ENCODE results near the gene TTI1. TPM values are rescaled to one million over a fixed set of nuclear protein-coding genes. Genes with fewer than 3 reads are reported as not detected.

TTI1 gene
- total and polyA plus RNA-seq, 2 of the 13 experiments (the other 11 are each of a cell fraction or from before 2014, with no cell fraction given): 22.9 to 39.8 TPM

DNA sequence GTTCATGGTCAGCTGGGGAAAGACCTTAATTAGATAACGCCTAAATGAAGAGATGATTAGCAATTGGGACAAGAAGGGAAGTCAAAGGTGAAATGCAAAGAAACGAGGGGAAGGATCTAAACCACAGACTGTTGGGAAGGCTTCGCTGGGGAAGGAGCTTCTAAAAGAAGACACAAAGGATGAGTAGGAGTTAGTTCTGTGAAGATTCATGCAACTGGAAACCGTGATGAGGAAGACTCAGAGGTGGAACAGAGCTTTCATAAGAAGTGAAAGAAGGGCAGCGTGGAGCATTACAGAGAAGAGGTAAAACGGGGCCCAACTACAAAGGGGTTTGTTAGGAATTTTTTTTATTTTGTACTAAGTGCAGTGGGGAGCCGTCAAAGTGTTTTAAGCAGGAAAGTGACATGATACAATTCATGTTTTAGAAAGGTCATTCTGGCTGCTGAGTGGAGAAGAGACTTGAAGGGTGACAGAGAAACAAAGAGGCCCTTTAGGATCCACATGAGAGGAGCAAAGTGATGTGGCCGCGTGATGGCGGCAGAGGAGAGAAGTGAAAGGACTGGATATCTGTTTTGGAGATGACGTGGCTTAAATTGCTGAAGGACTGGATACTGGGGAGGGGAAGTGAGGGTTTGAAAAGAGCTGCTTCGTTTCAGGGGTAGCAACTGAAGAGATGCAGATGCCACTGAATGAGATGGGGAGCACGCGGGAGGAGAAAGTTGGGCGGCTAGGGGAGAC lies 33.6 kb downstream of the TTI1 start:
- no peak overlapping the region for H2AFZ ChIP-seq (ENCODE audit: low read length)
- intact Hi-C loops (cut with micrococcal nuclease; ENCODE audit: unreplicated experiment) (no loop called here), in situ Hi-C loops (cut with HindIII; ENCODE audit: extremely low pct_ligation_motif_present, low pct_unique_long_range_greater_than_20kb) (no loop called here)
- no peaks in the 10 kb centered on the region for H3K79me2 ChIP-seq (ENCODE audit: insufficient read depth, low read length)
- 96% methylated on average over 15 of the region's 15 CpGs for WGBS (ENCODE audit: low lambda C conversion rate)
- ChIA-PET POLR2A (no interaction called here), CTCF (ENCODE audit: low intra/inter-chr PET ratio, low total read pairs) (no interaction called here)
- no peaks in the 10 kb centered on the region for H3K27me3 ChIP-seq (ENCODE audit: control insufficient read depth in 1 of 2, insufficient read depth in 2 of 2, low read length in 2 of 2)
- peak; percentile 39 for FAIRE-seq
- no peak for DNase-seq (ENCODE audit: low spot score)
- no peak overlapping the region for H3K4me3 ChIP-seq (replicated peaks in 1 of 3; ENCODE audit: insufficient read depth in 1 of 3, low read depth in 2 of 3, low read length in 3 of 3)
- H3K27ac ChIP-seq (ENCODE audit: extremely low read length, insufficient read depth, low read length): no peak overlapping the region
- ATAC-seq: no peak
- no peak overlapping the region for H3K9ac ChIP-seq (ENCODE audit: insufficient read depth, low read depth, low read length)
- H3K36me3 ChIP-seq (replicated peaks in 1 of 2; ENCODE audit: control insufficient read depth in 1 of 2, insufficient read depth in 2 of 2, low read length in 2 of 2): peaks cover 58 to 96% of the 10 kb centered on the region in 2 experiments
- H3K4me2 ChIP-seq (ENCODE audit: low read depth, low read length): no peak overlapping the region
- no TSS peak for BruUV-seq (replicated peaks)
- no peaks in the 10 kb centered on the region for H3K9me3 ChIP-seq (ENCODE audit: low read length)
- TF ChIP-seq ZKSCAN8 (CRISPR knock-in tag; IDR thresholded peaks at IDR 0.05; ENCODE audit: borderline replicate concordance) (no peak), GABPA (IDR thresholded peaks at IDR 0.05; ENCODE audit: low read depth, low read length) (no peak), GABPA (CRISPR knock-in tag; IDR thresholded peaks at IDR 0.05; ENCODE audit: low read depth) (no peak), ISX (CRISPR knock-in tag; conservative IDR thresholded peaks at IDR 0.05) (no peak), NKX3-1 (CRISPR knock-in tag; IDR thresholded peaks at IDR 0.05) (no peak), ZNF354B (CRISPR knock-in tag; IDR thresholded peaks at IDR 0.05) (no peak), NFIB (CRISPR knock-in tag; IDR thresholded peaks at IDR 0.05; ENCODE audit: borderline replicate concordance) (no peak), MTA1 (CRISPR knock-in tag; IDR thresholded peaks at IDR 0.05; ENCODE audit: borderline replicate concordance) (no peak), MIER2 (CRISPR knock-in tag; IDR thresholded peaks at IDR 0.05) (no peak), TBX2 (CRISPR knock-in tag; IDR thresholded peaks at IDR 0.05; ENCODE audit: borderline replicate concordance) (no peak), BRCA1 (CRISPR knock-in tag; IDR thresholded peaks at IDR 0.05) (no peak)
- TF ChIP-seq, protein P1, sequence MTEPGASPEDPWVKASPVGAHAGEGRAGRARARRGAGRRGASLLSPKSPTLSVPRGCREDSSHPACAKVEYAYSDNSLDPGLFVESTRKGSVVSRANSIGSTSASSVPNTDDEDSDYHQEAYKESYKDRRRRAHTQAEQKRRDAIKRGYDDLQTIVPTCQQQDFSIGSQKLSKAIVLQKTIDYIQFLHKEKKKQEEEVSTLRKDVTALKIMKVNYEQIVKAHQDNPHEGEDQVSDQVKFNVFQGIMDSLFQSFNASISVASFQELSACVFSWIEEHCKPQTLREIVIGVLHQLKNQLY (CRISPR knock-in tag; IDR thresholded peaks at IDR 0.05): no peak
- TF ChIP-seq, protein P2, sequence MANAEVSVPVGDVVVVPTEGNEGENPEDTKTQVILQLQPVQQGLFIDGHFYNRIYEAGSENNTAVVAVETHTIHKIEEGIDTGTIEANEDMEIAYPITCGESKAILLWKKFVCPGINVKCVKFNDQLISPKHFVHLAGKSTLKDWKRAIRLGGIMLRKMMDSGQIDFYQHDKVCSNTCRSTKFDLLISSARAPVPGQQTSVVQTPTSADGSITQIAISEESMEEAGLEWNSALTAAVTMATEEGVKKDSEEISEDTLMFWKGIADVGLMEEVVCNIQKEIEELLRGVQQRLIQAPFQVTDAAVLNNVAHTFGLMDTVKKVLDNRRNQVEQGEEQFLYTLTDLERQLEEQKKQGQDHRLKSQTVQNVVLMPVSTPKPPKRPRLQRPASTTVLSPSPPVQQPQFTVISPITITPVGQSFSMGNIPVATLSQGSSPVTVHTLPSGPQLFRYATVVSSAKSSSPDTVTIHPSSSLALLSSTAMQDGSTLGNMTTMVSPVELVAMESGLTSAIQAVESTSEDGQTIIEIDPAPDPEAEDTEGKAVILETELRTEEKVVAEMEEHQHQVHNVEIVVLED (CRISPR knock-in tag; IDR thresholded peaks at IDR 0.05; ENCODE audit: borderline replicate concordance): no peak
- TF ChIP-seq, protein P3, sequence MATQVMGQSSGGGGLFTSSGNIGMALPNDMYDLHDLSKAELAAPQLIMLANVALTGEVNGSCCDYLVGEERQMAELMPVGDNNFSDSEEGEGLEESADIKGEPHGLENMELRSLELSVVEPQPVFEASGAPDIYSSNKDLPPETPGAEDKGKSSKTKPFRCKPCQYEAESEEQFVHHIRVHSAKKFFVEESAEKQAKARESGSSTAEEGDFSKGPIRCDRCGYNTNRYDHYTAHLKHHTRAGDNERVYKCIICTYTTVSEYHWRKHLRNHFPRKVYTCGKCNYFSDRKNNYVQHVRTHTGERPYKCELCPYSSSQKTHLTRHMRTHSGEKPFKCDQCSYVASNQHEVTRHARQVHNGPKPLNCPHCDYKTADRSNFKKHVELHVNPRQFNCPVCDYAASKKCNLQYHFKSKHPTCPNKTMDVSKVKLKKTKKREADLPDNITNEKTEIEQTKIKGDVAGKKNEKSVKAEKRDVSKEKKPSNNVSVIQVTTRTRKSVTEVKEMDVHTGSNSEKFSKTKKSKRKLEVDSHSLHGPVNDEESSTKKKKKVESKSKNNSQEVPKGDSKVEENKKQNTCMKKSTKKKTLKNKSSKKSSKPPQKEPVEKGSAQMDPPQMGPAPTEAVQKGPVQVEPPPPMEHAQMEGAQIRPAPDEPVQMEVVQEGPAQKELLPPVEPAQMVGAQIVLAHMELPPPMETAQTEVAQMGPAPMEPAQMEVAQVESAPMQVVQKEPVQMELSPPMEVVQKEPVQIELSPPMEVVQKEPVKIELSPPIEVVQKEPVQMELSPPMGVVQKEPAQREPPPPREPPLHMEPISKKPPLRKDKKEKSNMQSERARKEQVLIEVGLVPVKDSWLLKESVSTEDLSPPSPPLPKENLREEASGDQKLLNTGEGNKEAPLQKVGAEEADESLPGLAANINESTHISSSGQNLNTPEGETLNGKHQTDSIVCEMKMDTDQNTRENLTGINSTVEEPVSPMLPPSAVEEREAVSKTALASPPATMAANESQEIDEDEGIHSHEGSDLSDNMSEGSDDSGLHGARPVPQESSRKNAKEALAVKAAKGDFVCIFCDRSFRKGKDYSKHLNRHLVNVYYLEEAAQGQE (IDR thresholded peaks at IDR 0.05; ENCODE audit: borderline replicate concordance in 1 of 2, low read depth in 1 of 2, low read length in 2 of 2): no peak
- H3K4me1 ChIP-seq (ENCODE audit: insufficient read depth, low read length): no peaks in the 10 kb centered on the region
- H4K20me1 ChIP-seq (ENCODE audit: insufficient read depth, low read length): no peaks in the 10 kb centered on the region

Data from HepG2 (cell line).